ENCODE measurements around the gene APCS. TPM values are rescaled to one million over a fixed set of nuclear protein-coding genes. Genes with fewer than 3 reads are reported as not detected.

APCS gene
- total and polyA plus RNA-seq, 12 donors, result not detected

- Histone ChIP-seq H3K36me3 (no peaks in the 10 kb centered on the region), H3K27ac (no peak overlapping the region), H3K9me3 (no peaks in the 10 kb centered on the region), H3K4me1 (no peaks in the 10 kb centered on the region), H3K4me3 (no peak overlapping the region), H3K27me3 (peaks cover 0 to 3% (median 0%) of the 10 kb centered on the region in 7 donors)
- WGBS, 2 donors, result 88% methylated on average over 3 of the region's 3 CpGs
- no peak for DNase-seq
- intact Hi-C loops (cut with DNase I), result no loop called here
- TF ChIP-seq, protein P1, sequence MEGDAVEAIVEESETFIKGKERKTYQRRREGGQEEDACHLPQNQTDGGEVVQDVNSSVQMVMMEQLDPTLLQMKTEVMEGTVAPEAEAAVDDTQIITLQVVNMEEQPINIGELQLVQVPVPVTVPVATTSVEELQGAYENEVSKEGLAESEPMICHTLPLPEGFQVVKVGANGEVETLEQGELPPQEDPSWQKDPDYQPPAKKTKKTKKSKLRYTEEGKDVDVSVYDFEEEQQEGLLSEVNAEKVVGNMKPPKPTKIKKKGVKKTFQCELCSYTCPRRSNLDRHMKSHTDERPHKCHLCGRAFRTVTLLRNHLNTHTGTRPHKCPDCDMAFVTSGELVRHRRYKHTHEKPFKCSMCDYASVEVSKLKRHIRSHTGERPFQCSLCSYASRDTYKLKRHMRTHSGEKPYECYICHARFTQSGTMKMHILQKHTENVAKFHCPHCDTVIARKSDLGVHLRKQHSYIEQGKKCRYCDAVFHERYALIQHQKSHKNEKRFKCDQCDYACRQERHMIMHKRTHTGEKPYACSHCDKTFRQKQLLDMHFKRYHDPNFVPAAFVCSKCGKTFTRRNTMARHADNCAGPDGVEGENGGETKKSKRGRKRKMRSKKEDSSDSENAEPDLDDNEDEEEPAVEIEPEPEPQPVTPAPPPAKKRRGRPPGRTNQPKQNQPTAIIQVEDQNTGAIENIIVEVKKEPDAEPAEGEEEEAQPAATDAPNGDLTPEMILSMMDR (IDR thresholded peaks at IDR 0.05), result no peak
- ATAC-seq, result no peak
Observed at GRCh38 chr1:159577446-159577845, 10.2 kb upstream of the APCS start.

DNA sequence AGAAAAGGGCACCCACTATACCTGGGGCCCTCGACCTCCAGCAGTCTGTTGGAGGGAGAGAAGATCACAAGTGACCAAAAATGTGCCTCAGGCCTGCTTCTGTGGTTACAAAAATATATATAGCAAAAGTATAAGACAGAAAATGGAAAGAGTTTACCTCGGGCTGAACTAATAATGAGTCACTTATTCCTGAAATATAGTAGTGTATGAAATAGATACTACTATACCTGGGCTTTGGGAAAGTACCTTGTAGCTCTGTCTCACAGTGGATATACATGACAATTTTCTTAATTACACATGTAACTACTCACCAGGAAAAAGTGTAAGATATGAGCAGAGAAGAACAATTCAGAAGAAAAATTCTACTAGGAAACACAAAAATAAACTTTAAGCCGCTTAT, 7.3 kb upstream of the APCS start:
- TF ChIP-seq, protein P1 (IDR thresholded peaks at IDR 0.05), result no peak
- ATAC-seq (no peak), DNase-seq (no peak)
- WGBS, 2 donors, result 72 to 73% methylated on average over 3 of the region's 3 CpGs
- Histone ChIP-seq H3K27me3 (peaks cover 0 to 8% (median 0%) of the 10 kb centered on the region in 7 donors), H3K27ac (no peak overlapping the region), H3K4me3 (no peak overlapping the region), H3K9me3 (no peaks in the 10 kb centered on the region), H3K4me1 (no peaks in the 10 kb centered on the region), H3K36me3 (no peaks in the 10 kb centered on the region)
- intact Hi-C loops (cut with DNase I), result no loop called here

DNA sequence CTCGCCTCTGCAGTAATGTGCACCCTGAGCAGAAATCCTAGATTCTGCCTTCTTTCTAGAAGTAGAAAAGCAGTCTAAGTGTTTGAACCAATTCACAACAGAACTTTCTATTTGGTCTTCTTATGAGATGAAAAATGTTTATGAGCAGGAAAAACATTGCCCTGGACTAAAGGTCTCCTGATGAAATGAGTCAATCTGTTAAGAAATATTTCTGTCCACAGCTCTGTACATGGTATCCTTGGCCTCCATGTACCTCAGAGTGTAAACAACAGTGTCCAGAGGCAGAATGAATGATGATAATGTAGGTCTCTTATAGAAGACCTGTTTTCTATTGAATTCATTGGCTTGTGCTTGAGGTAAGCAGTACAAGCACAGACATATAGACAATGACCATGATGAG, 6.2 kb upstream of the APCS start:
- WGBS, 2 donors, result 77 to 83% methylated on average over 1 of the region's 1 CpG
- Histone ChIP-seq H3K36me3 (no peaks in the 10 kb centered on the region), H3K4me1 (no peaks in the 10 kb centered on the region), H3K4me3 (no peak overlapping the region), H3K27me3 (peaks cover 0 to 8% (median 0%) of the 10 kb centered on the region in 7 donors), H3K9me3 (no peaks in the 10 kb centered on the region), H3K27ac (no peak overlapping the region)
- DNase-seq (no peak), ATAC-seq (no peak)
- intact Hi-C loops (cut with DNase I), result no loop called here
- TF ChIP-seq, protein P1 (IDR thresholded peaks at IDR 0.05), result no peak

DNA sequence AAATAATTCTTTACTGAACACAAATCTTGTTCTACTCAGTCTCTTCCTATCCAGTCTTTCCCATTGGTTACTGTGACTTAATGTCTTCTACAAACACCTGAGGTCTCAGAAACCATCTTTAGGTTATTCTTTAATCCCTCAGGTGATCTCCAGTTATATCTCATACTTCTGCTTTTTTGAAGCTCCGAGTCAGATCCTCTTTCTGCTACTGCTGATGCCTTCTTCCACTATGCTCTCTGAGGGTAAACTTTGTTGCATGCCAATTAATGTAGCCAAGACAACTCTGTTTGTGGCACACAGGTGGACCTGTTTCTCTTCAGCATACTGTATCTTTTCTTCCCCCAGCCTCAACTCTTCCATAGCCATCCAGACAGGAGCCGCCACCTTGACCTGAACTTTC, 3.1 kb upstream of the APCS start:
- no peak overlapping the region for H3K27ac ChIP-seq
- intact Hi-C loops (cut with DNase I), result no loop called here
- H3K4me3 ChIP-seq, result no peak overlapping the region
- TF ChIP-seq, protein P1 (IDR thresholded peaks at IDR 0.05), result no peak
- H3K36me3 ChIP-seq, result no peaks in the 10 kb centered on the region
- H3K4me1 ChIP-seq, result no peaks in the 10 kb centered on the region
- WGBS, 2 donors, result 80 to 82% methylated on average over 2 of the region's 2 CpGs
- H3K9me3 ChIP-seq, result no peaks in the 10 kb centered on the region
- peaks cover 0 to 8% (median 0%) of the 10 kb centered on the region in 7 donors for H3K27me3 ChIP-seq
- ATAC-seq, result no peak
- DNase-seq, result no peak
